ENCODE measurements around the gene KLF6. TPM values are rescaled to one million over a fixed set of nuclear protein-coding genes. Genes with fewer than 3 reads are reported as not detected.

Gene KLF6
- total and polyA plus RNA-seq, 9 of the 15 experiments (the other 6 are each of a cell fraction or from before 2014, with no cell fraction given) = 3.2 to 23.9 (median 8.0) TPM

DNA sequence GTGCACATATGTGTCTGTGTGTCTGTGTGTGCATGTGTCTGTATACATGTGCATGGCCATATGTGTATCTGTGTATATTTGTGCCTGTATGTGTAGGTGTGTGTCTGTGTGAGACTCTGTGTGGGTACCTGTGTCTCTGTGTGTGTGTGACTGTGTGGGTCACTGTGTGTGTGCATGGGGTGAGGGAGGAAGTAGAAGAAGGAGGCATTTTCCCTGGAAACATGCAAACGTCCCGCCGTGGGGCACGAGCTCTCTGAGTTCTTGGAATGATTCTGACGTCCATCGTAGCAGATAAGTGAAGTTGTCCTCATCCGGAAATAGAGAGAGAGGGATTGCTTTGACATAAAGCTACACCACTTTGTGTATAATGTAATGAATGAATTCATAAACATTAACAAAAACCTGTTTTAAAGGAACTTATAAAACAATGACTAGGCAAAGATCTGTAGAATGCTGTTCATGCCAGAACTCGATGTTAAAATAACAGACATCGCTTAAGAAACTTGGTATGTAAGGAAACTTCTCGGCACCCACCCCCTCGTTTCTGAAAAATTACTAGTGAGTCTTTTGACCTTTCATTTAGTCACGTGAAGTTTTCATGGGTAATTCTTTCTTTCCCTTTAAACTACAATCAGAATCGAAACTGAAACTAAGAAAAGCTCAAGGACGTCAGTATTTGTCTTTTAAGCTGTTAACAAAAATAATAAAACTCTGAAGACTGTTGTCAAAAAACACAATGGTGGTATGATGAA lies 43.6 kb upstream of the KLF6 start (continued):
- TF ChIP-seq, protein P1, sequence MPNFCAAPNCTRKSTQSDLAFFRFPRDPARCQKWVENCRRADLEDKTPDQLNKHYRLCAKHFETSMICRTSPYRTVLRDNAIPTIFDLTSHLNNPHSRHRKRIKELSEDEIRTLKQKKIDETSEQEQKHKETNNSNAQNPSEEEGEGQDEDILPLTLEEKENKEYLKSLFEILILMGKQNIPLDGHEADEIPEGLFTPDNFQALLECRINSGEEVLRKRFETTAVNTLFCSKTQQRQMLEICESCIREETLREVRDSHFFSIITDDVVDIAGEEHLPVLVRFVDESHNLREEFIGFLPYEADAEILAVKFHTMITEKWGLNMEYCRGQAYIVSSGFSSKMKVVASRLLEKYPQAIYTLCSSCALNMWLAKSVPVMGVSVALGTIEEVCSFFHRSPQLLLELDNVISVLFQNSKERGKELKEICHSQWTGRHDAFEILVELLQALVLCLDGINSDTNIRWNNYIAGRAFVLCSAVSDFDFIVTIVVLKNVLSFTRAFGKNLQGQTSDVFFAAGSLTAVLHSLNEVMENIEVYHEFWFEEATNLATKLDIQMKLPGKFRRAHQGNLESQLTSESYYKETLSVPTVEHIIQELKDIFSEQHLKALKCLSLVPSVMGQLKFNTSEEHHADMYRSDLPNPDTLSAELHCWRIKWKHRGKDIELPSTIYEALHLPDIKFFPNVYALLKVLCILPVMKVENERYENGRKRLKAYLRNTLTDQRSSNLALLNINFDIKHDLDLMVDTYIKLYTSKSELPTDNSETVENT (CRISPR knock-in tag; IDR thresholded peaks at IDR 0.05) = no peak
- TF ChIP-seq ZSCAN32 (CRISPR knock-in tag; IDR thresholded peaks at IDR 0.05) (no peak), POLR2H (tag; IDR thresholded peaks at IDR 0.05; ENCODE audit: low read depth) (peak; percentile 70), ETS2 (tag; IDR thresholded peaks at IDR 0.05; ENCODE audit: borderline replicate concordance, poor library complexity, severe bottlenecking) (no peak), ZNF354B (CRISPR knock-in tag; IDR thresholded peaks at IDR 0.05) (no peak), POU5F1 (IDR thresholded peaks at IDR 0.05; ENCODE audit: borderline replicate concordance, low read depth, low read length, partially characterized antibody) (no peak), ZNF175 (CRISPR knock-in tag; IDR thresholded peaks at IDR 0.05; ENCODE audit: low read depth) (no peak; the same call in 1 of the 2 replicates), DIDO1 (tag; IDR thresholded peaks at IDR 0.05; ENCODE audit: low read depth) (no peak), RFX7 (CRISPR knock-in tag; IDR thresholded peaks at IDR 0.05) (no peak), ZBTB8A (IDR thresholded peaks at IDR 0.05; ENCODE audit: partially characterized antibody) (no peak), ZNF57 (CRISPR knock-in tag; IDR thresholded peaks at IDR 0.05) (no peak), PHF20 (IDR thresholded peaks at IDR 0.05; ENCODE audit: partially characterized antibody) (peak; percentile 12), HNRNPL (IDR thresholded peaks at IDR 0.05; ENCODE audit: low read depth, low read length) (no peak), HOMEZ (CRISPR knock-in tag; IDR thresholded peaks at IDR 0.05) (no peak), ATF3 (IDR thresholded peaks at IDR 0.05) (no peak), ATF3 (CRISPR knock-in tag; conservative IDR thresholded peaks at IDR 0.05) (no peak), NCOA2 (IDR thresholded peaks at IDR 0.05; ENCODE audit: partially characterized antibody in 2 of 2) (peak in 1 of 2 experiments; percentile 9), ELF1 (tag; IDR thresholded peaks at IDR 0.05) (no peak)
- TF ChIP-seq, protein P2, sequence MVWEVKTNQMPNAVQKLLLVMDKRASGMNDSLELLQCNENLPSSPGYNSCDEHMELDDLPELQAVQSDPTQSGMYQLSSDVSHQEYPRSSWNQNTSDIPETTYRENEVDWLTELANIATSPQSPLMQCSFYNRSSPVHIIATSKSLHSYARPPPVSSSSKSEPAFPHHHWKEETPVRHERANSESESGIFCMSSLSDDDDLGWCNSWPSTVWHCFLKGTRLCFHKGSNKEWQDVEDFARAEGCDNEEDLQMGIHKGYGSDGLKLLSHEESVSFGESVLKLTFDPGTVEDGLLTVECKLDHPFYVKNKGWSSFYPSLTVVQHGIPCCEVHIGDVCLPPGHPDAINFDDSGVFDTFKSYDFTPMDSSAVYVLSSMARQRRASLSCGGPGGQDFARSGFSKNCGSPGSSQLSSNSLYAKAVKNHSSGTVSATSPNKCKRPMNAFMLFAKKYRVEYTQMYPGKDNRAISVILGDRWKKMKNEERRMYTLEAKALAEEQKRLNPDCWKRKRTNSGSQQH (CRISPR knock-in tag; IDR thresholded peaks at IDR 0.05) = 0 out of 2 replicates have a peak, but pooled peaks have one; percentile 3
- TF ChIP-seq, protein P3, sequence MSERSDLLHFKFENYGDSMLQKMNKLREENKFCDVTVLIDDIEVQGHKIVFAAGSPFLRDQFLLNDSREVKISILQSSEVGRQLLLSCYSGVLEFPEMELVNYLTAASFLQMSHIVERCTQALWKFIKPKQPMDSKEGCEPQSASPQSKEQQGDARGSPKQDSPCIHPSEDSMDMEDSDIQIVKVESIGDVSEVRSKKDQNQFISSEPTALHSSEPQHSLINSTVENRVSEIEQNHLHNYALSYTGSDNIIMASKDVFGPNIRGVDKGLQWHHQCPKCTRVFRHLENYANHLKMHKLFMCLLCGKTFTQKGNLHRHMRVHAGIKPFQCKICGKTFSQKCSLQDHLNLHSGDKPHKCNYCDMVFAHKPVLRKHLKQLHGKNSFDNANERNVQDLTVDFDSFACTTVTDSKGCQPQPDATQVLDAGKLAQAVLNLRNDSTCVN (CRISPR knock-in tag; IDR thresholded peaks at IDR 0.05) = peak; percentile 65; the same call in 1 of the 2 replicates

Measured in K562 (cell line).